HepG2 (cell line): ENCODE data around the gene ATP6V1G2. TPM values are rescaled to one million over a fixed set of nuclear protein-coding genes. Genes with fewer than 3 reads are reported as not detected.

ENCODE experiments used
- ADNP ChIP-seq: sonication (generic); formaldehyde crosslinking; IDR thresholded peaks from 2 replicates; pipeline ENCODE4 v1.4.0; 2020; ENCODE audit warnings: missing genetic modification reagents
- BHLHE40 ChIP-seq: IDR thresholded peaks from 2 replicates; pipeline ENCODE4 v1.6.1; 2011; ENCODE audit warnings: low read length, improper control_type of control experiment
- DMAP1 ChIP-seq: IDR thresholded peaks from 2 replicates; pipeline ENCODE4 v1.6.1; 2016
- MAZ ChIP-seq, 2 experiments: sonication (generic) in 1 of 2; formaldehyde crosslinking in 1 of 2; IDR thresholded peaks; 2 replicates each; pipeline versions ENCODE4 v1.5.0 to v1.6.1; 2012 to 2020; ENCODE audit warnings: low read depth in 2 of 2, mild to moderate bottlenecking in 2 of 2, borderline replicate concordance in 1 of 2, improper control_type of control experiment in 1 of 2, low read length in 1 of 2, missing genetic modification reagents in 1 of 2, moderate library complexity in 1 of 2
- MTA3 ChIP-seq: sonication (generic); formaldehyde crosslinking; IDR thresholded peaks from 2 replicates; pipeline ENCODE4 v1.4.0; 2020; ENCODE audit warnings: missing genetic modification reagents
- PRMT3 ChIP-seq: sonication (generic); formaldehyde crosslinking; IDR thresholded peaks from 2 replicates; pipeline ENCODE4 v1.8.1; 2022; ENCODE audit warnings: low read depth, mild to moderate bottlenecking, moderate library complexity, missing genetic modification reagents, borderline replicate concordance
- ZNF253 ChIP-seq: sonication (generic); formaldehyde crosslinking; IDR thresholded peaks from 2 replicates; pipeline ENCODE4 v1.8.0; 2022; ENCODE audit warnings: mild to moderate bottlenecking, missing genetic modification reagents, borderline replicate concordance
- ZNF709 ChIP-seq: sonication (generic); formaldehyde crosslinking; IDR thresholded peaks from 2 replicates; pipeline ENCODE4 v1.5.0; 2020; ENCODE audit warnings: mild to moderate bottlenecking, missing genetic modification reagents
- polyA plus RNA-seq, 8 experiments: library from polyadenylated mRNA; depleted of rRNA in 3 of 8; stranded (reverse) in 7 of 8; unstranded in 1 of 8; fragments of >200 nt; fragmentation: Illumina TruSeq in 4 of 8; extraction: Trizol in 4 of 8; gene quantifications; 2 replicates each; pipeline versions ENCODE4 v1.2.1 to v1.2.3, GENCODE V29; 2011 to 2016; ENCODE audit warnings: low read depth in 4 of 8, missing spikeins in 1 of 8, mixed read lengths in 1 of 8; ENCODE audit not compliant: insufficient read depth in 1 of 8
- total RNA-seq, 5 experiments: library from RNA; depleted of rRNA; stranded (reverse); fragments of >200 nt; fragmentation: Illumina TruSeq; extraction: Trizol; gene quantifications; 2 replicates each; pipeline ENCODE4 v1.2.3, GENCODE V29; 2016; ENCODE audit warnings: low read depth in 1 of 5
- TF ChIP-seq, protein P1 (sequence below): sonication (generic); formaldehyde crosslinking; conservative IDR thresholded peaks from 2 replicates; pipeline ENCODE4 v1.4.0; 2020; ENCODE audit warnings: mild to moderate bottlenecking, missing genetic modification reagents, moderate library complexity
- TF ChIP-seq, protein P2 (sequence below): sonication (generic); formaldehyde crosslinking; IDR thresholded peaks from 2 replicates; pipeline ENCODE4 v1.4.0; 2020; ENCODE audit warnings: missing genetic modification reagents, borderline replicate concordance
- TF ChIP-seq, protein P3 (sequence below): IDR thresholded peaks from 2 replicates; pipeline ENCODE4 v1.6.1; 2016; ENCODE audit warnings: low read depth, missing genetic modification reagents, missing compliant biosample characterization
- TF ChIP-seq, protein P4 (sequence below): sonication (generic); formaldehyde crosslinking; IDR thresholded peaks from 2 replicates; pipeline ENCODE4 v1.5.0; 2020; ENCODE audit warnings: missing genetic modification reagents

ATP6V1G2 gene
- total and polyA plus RNA-seq, 2 of the 13 experiments (the other 11 are each of a cell fraction or from before 2014, with no cell fraction given): 0.27 to 0.83 TPM

DNA sequence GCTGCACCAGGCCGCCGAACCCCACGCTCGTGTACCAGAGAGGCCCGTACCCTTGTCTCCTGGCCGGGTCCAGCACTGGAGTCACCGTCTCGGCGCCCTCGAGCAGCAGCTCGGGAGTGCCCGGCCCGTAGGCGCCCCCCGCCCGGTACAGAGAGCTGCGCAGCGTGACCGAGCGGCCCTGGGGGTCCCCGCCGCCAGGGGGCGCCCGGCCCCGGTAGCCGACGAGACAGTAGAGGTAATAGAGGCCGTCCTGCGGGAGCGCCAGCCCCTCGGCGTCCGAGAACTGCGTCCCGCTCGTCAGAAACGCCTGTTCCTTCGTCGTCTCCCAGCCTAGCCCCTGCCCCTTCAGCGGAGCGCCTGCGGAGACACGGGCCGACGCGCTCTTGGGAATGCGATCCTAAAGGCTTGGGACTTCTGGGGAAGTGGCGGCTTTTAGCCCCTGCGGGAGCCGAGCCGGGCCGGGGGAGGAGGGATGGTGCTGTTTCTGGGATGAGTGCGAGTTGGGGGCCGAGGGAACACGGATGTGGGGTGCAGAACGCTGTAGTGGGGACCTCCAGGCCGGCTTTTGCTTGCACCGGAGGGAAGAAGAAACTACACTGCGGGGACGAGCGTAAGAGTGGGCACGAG lies 34.5 kb upstream of the ATP6V1G2 start (continued):
- TF ChIP-seq, protein P1, sequence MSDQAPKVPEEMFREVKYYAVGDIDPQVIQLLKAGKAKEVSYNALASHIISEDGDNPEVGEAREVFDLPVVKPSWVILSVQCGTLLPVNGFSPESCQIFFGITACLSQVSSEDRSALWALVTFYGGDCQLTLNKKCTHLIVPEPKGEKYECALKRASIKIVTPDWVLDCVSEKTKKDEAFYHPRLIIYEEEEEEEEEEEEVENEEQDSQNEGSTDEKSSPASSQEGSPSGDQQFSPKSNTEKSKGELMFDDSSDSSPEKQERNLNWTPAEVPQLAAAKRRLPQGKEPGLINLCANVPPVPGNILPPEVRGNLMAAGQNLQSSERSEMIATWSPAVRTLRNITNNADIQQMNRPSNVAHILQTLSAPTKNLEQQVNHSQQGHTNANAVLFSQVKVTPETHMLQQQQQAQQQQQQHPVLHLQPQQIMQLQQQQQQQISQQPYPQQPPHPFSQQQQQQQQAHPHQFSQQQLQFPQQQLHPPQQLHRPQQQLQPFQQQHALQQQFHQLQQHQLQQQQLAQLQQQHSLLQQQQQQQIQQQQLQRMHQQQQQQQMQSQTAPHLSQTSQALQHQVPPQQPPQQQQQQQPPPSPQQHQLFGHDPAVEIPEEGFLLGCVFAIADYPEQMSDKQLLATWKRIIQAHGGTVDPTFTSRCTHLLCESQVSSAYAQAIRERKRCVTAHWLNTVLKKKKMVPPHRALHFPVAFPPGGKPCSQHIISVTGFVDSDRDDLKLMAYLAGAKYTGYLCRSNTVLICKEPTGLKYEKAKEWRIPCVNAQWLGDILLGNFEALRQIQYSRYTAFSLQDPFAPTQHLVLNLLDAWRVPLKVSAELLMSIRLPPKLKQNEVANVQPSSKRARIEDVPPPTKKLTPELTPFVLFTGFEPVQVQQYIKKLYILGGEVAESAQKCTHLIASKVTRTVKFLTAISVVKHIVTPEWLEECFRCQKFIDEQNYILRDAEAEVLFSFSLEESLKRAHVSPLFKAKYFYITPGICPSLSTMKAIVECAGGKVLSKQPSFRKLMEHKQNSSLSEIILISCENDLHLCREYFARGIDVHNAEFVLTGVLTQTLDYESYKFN (CRISPR knock-in tag): 0 out of 2 replicates have a peak, but pooled peaks have one; percentile 9
- peak; percentile 81; the same call in 1 of the 2 replicates for TF ChIP-seq ZNF253 (CRISPR knock-in tag)
- 0 out of 2 replicates have a peak, but pooled peaks have one; percentile 33 for TF ChIP-seq PRMT3 (CRISPR knock-in tag)
- TF ChIP-seq, protein P2, sequence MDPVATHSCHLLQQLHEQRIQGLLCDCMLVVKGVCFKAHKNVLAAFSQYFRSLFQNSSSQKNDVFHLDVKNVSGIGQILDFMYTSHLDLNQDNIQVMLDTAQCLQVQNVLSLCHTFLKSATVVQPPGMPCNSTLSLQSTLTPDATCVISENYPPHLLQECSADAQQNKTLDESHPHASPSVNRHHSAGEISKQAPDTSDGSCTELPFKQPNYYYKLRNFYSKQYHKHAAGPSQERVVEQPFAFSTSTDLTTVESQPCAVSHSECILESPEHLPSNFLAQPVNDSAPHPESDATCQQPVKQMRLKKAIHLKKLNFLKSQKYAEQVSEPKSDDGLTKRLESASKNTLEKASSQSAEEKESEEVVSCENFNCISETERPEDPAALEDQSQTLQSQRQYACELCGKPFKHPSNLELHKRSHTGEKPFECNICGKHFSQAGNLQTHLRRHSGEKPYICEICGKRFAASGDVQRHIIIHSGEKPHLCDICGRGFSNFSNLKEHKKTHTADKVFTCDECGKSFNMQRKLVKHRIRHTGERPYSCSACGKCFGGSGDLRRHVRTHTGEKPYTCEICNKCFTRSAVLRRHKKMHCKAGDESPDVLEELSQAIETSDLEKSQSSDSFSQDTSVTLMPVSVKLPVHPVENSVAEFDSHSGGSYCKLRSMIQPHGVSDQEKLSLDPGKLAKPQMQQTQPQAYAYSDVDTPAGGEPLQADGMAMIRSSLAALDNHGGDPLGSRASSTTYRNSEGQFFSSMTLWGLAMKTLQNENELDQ (CRISPR knock-in tag): no peak
- TF ChIP-seq BHLHE40: no peak
- no peak for TF ChIP-seq MTA3 (CRISPR knock-in tag)
- TF ChIP-seq, protein P3, sequence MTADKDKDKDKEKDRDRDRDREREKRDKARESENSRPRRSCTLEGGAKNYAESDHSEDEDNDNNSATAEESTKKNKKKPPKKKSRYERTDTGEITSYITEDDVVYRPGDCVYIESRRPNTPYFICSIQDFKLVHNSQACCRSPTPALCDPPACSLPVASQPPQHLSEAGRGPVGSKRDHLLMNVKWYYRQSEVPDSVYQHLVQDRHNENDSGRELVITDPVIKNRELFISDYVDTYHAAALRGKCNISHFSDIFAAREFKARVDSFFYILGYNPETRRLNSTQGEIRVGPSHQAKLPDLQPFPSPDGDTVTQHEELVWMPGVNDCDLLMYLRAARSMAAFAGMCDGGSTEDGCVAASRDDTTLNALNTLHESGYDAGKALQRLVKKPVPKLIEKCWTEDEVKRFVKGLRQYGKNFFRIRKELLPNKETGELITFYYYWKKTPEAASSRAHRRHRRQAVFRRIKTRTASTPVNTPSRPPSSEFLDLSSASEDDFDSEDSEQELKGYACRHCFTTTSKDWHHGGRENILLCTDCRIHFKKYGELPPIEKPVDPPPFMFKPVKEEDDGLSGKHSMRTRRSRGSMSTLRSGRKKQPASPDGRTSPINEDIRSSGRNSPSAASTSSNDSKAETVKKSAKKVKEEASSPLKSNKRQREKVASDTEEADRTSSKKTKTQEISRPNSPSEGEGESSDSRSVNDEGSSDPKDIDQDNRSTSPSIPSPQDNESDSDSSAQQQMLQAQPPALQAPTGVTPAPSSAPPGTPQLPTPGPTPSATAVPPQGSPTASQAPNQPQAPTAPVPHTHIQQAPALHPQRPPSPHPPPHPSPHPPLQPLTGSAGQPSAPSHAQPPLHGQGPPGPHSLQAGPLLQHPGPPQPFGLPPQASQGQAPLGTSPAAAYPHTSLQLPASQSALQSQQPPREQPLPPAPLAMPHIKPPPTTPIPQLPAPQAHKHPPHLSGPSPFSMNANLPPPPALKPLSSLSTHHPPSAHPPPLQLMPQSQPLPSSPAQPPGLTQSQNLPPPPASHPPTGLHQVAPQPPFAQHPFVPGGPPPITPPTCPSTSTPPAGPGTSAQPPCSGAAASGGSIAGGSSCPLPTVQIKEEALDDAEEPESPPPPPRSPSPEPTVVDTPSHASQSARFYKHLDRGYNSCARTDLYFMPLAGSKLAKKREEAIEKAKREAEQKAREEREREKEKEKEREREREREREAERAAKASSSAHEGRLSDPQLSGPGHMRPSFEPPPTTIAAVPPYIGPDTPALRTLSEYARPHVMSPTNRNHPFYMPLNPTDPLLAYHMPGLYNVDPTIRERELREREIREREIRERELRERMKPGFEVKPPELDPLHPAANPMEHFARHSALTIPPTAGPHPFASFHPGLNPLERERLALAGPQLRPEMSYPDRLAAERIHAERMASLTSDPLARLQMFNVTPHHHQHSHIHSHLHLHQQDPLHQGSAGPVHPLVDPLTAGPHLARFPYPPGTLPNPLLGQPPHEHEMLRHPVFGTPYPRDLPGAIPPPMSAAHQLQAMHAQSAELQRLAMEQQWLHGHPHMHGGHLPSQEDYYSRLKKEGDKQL: 0 out of 2 replicates have a peak, but pooled peaks have one; percentile 54
- no peak for TF ChIP-seq ADNP (CRISPR knock-in tag)
- peak; percentile 64; the same call in 1 of the 2 replicates for TF ChIP-seq DMAP1 (CRISPR knock-in tag)
- 0 out of 2 replicates have a peak, but pooled peaks have one; percentile 87 for TF ChIP-seq ZNF709 (CRISPR knock-in tag)
- no peak for TF ChIP-seq MAZ (IDR thresholded peaks at IDR 0.05; ENCODE audit: borderline replicate concordance, low read depth, low read length)
- peak; percentile 85 for TF ChIP-seq MAZ (CRISPR knock-in tag; IDR thresholded peaks at IDR 0.05; ENCODE audit: low read depth)
- TF ChIP-seq, protein P4, sequence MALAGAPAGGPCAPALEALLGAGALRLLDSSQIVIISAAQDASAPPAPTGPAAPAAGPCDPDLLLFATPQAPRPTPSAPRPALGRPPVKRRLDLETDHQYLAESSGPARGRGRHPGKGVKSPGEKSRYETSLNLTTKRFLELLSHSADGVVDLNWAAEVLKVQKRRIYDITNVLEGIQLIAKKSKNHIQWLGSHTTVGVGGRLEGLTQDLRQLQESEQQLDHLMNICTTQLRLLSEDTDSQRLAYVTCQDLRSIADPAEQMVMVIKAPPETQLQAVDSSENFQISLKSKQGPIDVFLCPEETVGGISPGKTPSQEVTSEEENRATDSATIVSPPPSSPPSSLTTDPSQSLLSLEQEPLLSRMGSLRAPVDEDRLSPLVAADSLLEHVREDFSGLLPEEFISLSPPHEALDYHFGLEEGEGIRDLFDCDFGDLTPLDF (CRISPR knock-in tag): no peak
